SH-SY5Y (cell line): ENCODE data around the gene SLX4IP.

Experiments used
- GATA2 ChIP-seq: IDR thresholded peaks from 2 replicates; pipeline ENCODE4 v1.6.1; 2011; ENCODE audit warnings: mild to moderate bottlenecking, low read depth, low read length
- GATA3 ChIP-seq: IDR thresholded peaks from 2 replicates; pipeline ENCODE4 v1.6.1; 2011; ENCODE audit warnings: low read depth, mild to moderate bottlenecking, low read length, moderate library complexity

The SLX4IP gene

GRCh38 chr20:10671221-10671918 is 236.3 kb downstream of the SLX4IP start:
- no peak for TF ChIP-seq GATA3
- no peak for TF ChIP-seq GATA2

- no peak for TF ChIP-seq GATA2
- no peak for TF ChIP-seq GATA3
These were observed 237.0 kb downstream of the SLX4IP start for GRCh38 chr20:10671919-10672623.

- TF ChIP-seq GATA3, result no peak
- TF ChIP-seq GATA2, result no peak
These were observed 237.6 kb downstream of the SLX4IP start for GRCh38 chr20:10672624-10673127.

- TF ChIP-seq GATA3, result no peak
- no peak for TF ChIP-seq GATA2
These were observed 238.2 kb downstream of the SLX4IP start for GRCh38 chr20:10673176-10673841.

- no peak for TF ChIP-seq GATA2
- TF ChIP-seq GATA3, result no peak
These were observed 239.0 kb downstream of the SLX4IP start, which contains the start of gene JAG1 for GRCh38 chr20:10673842-10674683. JAG1 (minus strand) TSS chr20:10673999; CDS start chr20:10673530, 469 bp downstream.

GRCh38 chr20:10674684-10675449 is 239.8 kb downstream of the SLX4IP start:
- TF ChIP-seq GATA3, result no peak
- no peak for TF ChIP-seq GATA2

GRCh38 chr20:10675450-10675848 is 240.3 kb downstream of the SLX4IP start:
- TF ChIP-seq GATA2 (no peak), GATA3 (no peak)

- TF ChIP-seq GATA3, result no peak
- TF ChIP-seq GATA2, result no peak
These were observed 241.4 kb downstream of the SLX4IP start for GRCh38 chr20:10676518-10676917.
